GM12878 (cell line): ENCODE results near the gene ANKRD23. TPM values are rescaled to one million over a fixed set of nuclear protein-coding genes. Genes with fewer than 3 reads are reported as not detected.

Source experiments
- ATAC-seq: fragments of 200-7000 bp; cut with Tn5 transposase; 3 replicates; pipeline ENCODE4 v1.9.1; 2020; ENCODE audit warnings: mild to moderate bottlenecking, moderate library complexity
- BruUV-seq: library from RNA; stranded (reverse); fragments of 400-500 nt; replicated peaks from 2 replicates; lab custom pipeline; 2021; lab: Mats Ljungman, UMichigan
- CTCF ChIA-PET: fragments of 300-600 bp; sonication (Branson Sonifier 250); formaldehyde crosslinking; extraction: SDS; loops from one replicate; lab custom pipeline; 2021; ENCODE audit warnings: inconsistent platforms; lab: Yijun Ruan, JAX
- POLR2A ChIA-PET: fragments of 350-600 bp; formaldehyde crosslinking; extraction: SDS; loops from one replicate; lab custom pipeline; 2021; ENCODE audit warnings: inconsistent platforms; lab: Charles Lee
- RAD21 ChIA-PET: fragments of 300-600 bp; sonication (Branson Sonifier 250); formaldehyde crosslinking; loops from one replicate; lab custom pipeline; 2023; ENCODE audit warnings: antibody characterized with exemption; ENCODE audit not compliant: unreplicated experiment; lab: Charles Lee
- SMC1A ChIA-PET: fragments of 300-600 bp; sonication (Branson Sonifier 250); formaldehyde crosslinking; loops from one replicate; lab custom pipeline; 2023; ENCODE audit not compliant: unreplicated experiment, uncharacterized antibody; lab: Charles Lee
- DNase-seq: peaks from one replicate; pipeline ENCODE4 v3.0.0-alpha.2; 2011; ENCODE audit warnings: low read depth, low spot score
- FAIRE-seq: peaks from 3 replicates; lab custom pipeline; 2011; peaks lifted over from hg19 to GRCh38; lab: Jason Lieb, UNC
- H2AFZ ChIP-seq: 2 replicates; pipeline ENCODE4 v1.6.0; 2011; ENCODE audit warnings: low read depth, low read length, control low read depth; ENCODE audit not compliant: control insufficient read depth
- H3K27ac ChIP-seq: 2 replicates; pipeline ENCODE4 v1.5.1; 2011; ENCODE audit warnings: control low read depth; ENCODE audit not compliant: control insufficient read depth, insufficient read depth
- H3K27me3 ChIP-seq, 2 experiments: replicated peaks in 1 of 2; 2 replicates each; pipeline versions ENCODE4 v1.6.0 to v1.6.1; 2011; ENCODE audit warnings: low read length in 1 of 2; ENCODE audit not compliant: control insufficient read depth in 2 of 2, insufficient read depth in 2 of 2
- H3K36me3 ChIP-seq, 2 experiments: 2 replicates each; pipeline ENCODE4 v1.5.1; 2011; ENCODE audit warnings: low read length in 1 of 2; ENCODE audit not compliant: control insufficient read depth in 2 of 2, insufficient read depth in 2 of 2
- H3K4me1 ChIP-seq: 2 replicates; pipeline ENCODE4 v1.6.1; 2011; ENCODE audit warnings: mild to moderate bottlenecking, low read length, moderate library complexity, mixed read lengths; ENCODE audit not compliant: control insufficient read depth, insufficient read depth
- H3K4me2 ChIP-seq: 2 replicates; pipeline ENCODE4 v1.6.0; 2011; ENCODE audit warnings: control low read depth; ENCODE audit not compliant: control insufficient read depth, insufficient read depth
- H3K4me3 ChIP-seq: fragments of 200-600 bp; sonication (generic); 2 replicates; pipeline ENCODE4 v1.5.1; 2016
- H3K79me2 ChIP-seq: 2 replicates; pipeline ENCODE4 v1.6.0; 2011; ENCODE audit warnings: low read length; ENCODE audit not compliant: control insufficient read depth, insufficient read depth
- H3K9ac ChIP-seq: 2 replicates; pipeline ENCODE4 v1.8.0; 2011; ENCODE audit warnings: low read length, control low read depth, mixed read lengths; ENCODE audit not compliant: control insufficient read depth, insufficient read depth
- H3K9me3 ChIP-seq: replicated peaks from 3 replicates; pipeline ENCODE4 v1.5.1; 2011; ENCODE audit warnings: mild to moderate bottlenecking, low read length; ENCODE audit not compliant: control insufficient read depth, insufficient read depth
- H4K20me1 ChIP-seq: 2 replicates; pipeline ENCODE4 v1.6.0; 2011; ENCODE audit not compliant: control insufficient read depth, insufficient read depth
- ATF3 ChIP-seq: IDR thresholded peaks from 2 replicates; pipeline ENCODE4 v1.6.1; 2011; ENCODE audit warnings: low read depth, mild to moderate bottlenecking, low read length, moderate library complexity, borderline replicate concordance; ENCODE audit errors: extremely low read depth
- CBX5 ChIP-seq: sonication (generic); IDR thresholded peaks from 2 replicates; pipeline ENCODE4 v1.6.1; 2016; ENCODE audit warnings: low read depth, moderate library complexity, mild to moderate bottlenecking, inconsistent platforms
- ESRRA ChIP-seq: IDR thresholded peaks from 2 replicates; pipeline ENCODE4 v1.6.1; 2012; ENCODE audit warnings: mild to moderate bottlenecking, low read length, improper control_type of control experiment
- FOXM1 ChIP-seq: IDR thresholded peaks from 2 replicates; pipeline ENCODE4 v1.6.1; 2012; ENCODE audit warnings: low read depth, mild to moderate bottlenecking, inconsistent platforms, low read length, moderate library complexity
- HCFC1 ChIP-seq: fragments of 150-350 bp; IDR thresholded peaks from 2 replicates; pipeline ENCODE4 v1.6.1; 2014; ENCODE audit warnings: low read length
- HSF1 ChIP-seq: fragments of 150-350 bp; IDR thresholded peaks from 2 replicates; pipeline ENCODE4 v1.6.1; 2014; ENCODE audit warnings: mild to moderate bottlenecking, low read depth, low read length
- MEF2A ChIP-seq: IDR thresholded peaks from 2 replicates; pipeline ENCODE4 v1.6.1; 2011; ENCODE audit warnings: low read depth, mild to moderate bottlenecking, low read length, moderate library complexity; ENCODE audit not compliant: insufficient read depth
- NBN ChIP-seq: fragments of 450-650 bp; IDR thresholded peaks from 2 replicates; pipeline ENCODE4 v1.6.1; 2016
- NR2C1 ChIP-seq: fragments of 450-650 bp; IDR thresholded peaks from 2 replicates; pipeline ENCODE4 v1.6.1; 2017; ENCODE audit warnings: antibody characterized with exemption, mild to moderate bottlenecking, moderate library complexity
- NRF1 ChIP-seq: conservative IDR thresholded peaks from 2 replicates; pipeline ENCODE4 v1.6.1; 2011; ENCODE audit warnings: mild to moderate bottlenecking, low read depth, low read length, improper control_type of control experiment
- POU2F2 ChIP-seq: IDR thresholded peaks from 3 replicates; pipeline ENCODE4 v1.6.1; 2011; ENCODE audit warnings: low read depth, mild to moderate bottlenecking, low read length, borderline replicate concordance
- RAD51 ChIP-seq: fragments of 450-650 bp; IDR thresholded peaks from 2 replicates; pipeline ENCODE4 v1.6.1; 2016; ENCODE audit warnings: moderate library complexity, mild to moderate bottlenecking, inconsistent platforms
- RBBP5 ChIP-seq: fragments of 200-600 bp; sonication (generic); conservative IDR thresholded peaks from 2 replicates; pipeline ENCODE4 v1.6.1; 2016
- SIX5 ChIP-seq: IDR thresholded peaks from 2 replicates; pipeline ENCODE4 v1.6.1; 2011; ENCODE audit warnings: mild to moderate bottlenecking, low read depth, low read length, moderate library complexity; ENCODE audit not compliant: severe bottlenecking
- STAT1 ChIP-seq: fragments of 450-650 bp; conservative IDR thresholded peaks from 2 replicates; pipeline ENCODE4 v1.6.1; 2014; ENCODE audit warnings: antibody characterized with exemption, mild to moderate bottlenecking
- WGBS: methylation state at CpG from one replicate; pipeline ENCODE4 v1.1.6; 2016; ENCODE audit warnings: low lambda C conversion rate; ENCODE audit not compliant: insufficient replicate concordance, insufficient coverage; ENCODE audit errors: missing lambda C conversion rate; 5-methylcytosine and 5-hydroxymethylcytosine counted together
- in situ Hi-C: fragments of 300-500 bp; cut with MboI; formaldehyde crosslinking; loops from 9 replicates; pipeline ENCODE4 v1.14.3; 2018; ENCODE audit warnings: mixed read lengths
- intact Hi-C: fragments of 100-400 bp; cut with micrococcal nuclease; formaldehyde crosslinking; loops from one replicate; pipeline ENCODE4 v1.14.2; 2022; ENCODE audit not compliant: unreplicated experiment
- polyA plus RNA-seq, 11 experiments: library from polyadenylated mRNA; depleted of rRNA in 4 of 11; unstranded in 6 of 11; stranded (reverse) in 5 of 11; fragments of >200 nt; fragmentation: Nextera tagmentation in 4 of 11; fragmentation: Illumina TruSeq in 1 of 11; extraction: Ambion mirVana in 4 of 11; extraction: Trizol in 1 of 11; gene quantifications; 1 replicate in 1 of 11; 2 replicates in 10 of 11; pipeline versions ENCODE4 v1.2.1 to v1.2.3, GENCODE V29; 2011 to 2016; ENCODE audit warnings: inconsistent platforms in 2 of 11, missing spikeins in 2 of 11, low read depth in 1 of 11
- total RNA-seq, 4 experiments: library from RNA; depleted of rRNA in 3 of 4; stranded (reverse); fragments of >200 nt in 3 of 4; fragmentation: Illumina TruSeq in 1 of 4; extraction: Trizol in 1 of 4; gene quantifications; 2 replicates each; pipeline versions ENCODE4 v1.2.1 to v1.2.3, GENCODE V29; 2013 to 2021
- TF ChIP-seq, protein P1 (sequence below): fragments of 150-350 bp; IDR thresholded peaks from 2 replicates; pipeline ENCODE4 v1.6.1; 2016; ENCODE audit warnings: low read depth, low read length

The ANKRD23 gene
- total and polyA plus RNA-seq, 10 of the 15 experiments (the other 5 are each of a cell fraction or from before 2014, with no cell fraction given), result 0.34 to 5.3 (median 2.7) TPM

DNA sequence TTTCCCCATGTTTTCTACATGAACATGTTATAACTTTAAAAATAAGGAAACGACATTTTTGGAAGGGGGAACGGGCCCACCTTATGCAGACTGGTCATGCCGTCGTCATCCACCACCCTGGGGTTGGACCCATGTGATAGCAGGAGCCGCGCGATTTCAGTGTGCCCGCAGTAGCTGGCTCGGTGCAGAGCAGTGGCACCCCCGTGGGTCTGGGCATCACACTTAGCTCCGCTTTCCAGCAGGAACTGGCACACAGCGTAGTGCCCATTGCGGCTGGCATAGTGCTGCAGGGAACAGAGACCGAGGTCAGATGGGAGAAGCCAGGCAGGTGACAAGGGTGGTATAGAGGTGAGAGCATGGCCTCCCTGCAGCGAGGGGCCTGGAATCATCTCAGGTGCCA is 9.5 kb upstream of the ANKRD23 start:
- no peak for FAIRE-seq
- CTCF ChIA-PET, result interaction anchor here (10.4 kb wide), 1 partner anchor 99 kb away, joined by 238 read pairs; no protein-coding TSS in a partner anchor
- H3K9ac ChIP-seq, result no peak overlapping the region
- peaks cover 3 to 7% of the 10 kb centered on the region in 2 experiments; a peak in 3 of 4 replicates for H3K36me3 ChIP-seq
- H3K27ac ChIP-seq, result no peak overlapping the region
- no peak overlapping the region for H2AFZ ChIP-seq
- SMC1A ChIA-PET, result no interaction called here
- 96% methylated on average over 13 of the region's 15 CpGs for WGBS
- POLR2A ChIA-PET, result no interaction called here
- no peak overlapping the region for H3K4me2 ChIP-seq
- TF ChIP-seq CBX5 (no peak), FOXM1 (no peak), STAT1 (no peak), NRF1 (no peak), MEF2A (no peak), ESRRA (no peak), NR2C1 (no peak), ATF3 (no peak), SIX5 (no peak), RAD51 (no peak), POU2F2 (no peak), RBBP5 (no peak), HSF1 (no peak), NBN (no peak), HCFC1 (no peak)
- TF ChIP-seq, protein P1, sequence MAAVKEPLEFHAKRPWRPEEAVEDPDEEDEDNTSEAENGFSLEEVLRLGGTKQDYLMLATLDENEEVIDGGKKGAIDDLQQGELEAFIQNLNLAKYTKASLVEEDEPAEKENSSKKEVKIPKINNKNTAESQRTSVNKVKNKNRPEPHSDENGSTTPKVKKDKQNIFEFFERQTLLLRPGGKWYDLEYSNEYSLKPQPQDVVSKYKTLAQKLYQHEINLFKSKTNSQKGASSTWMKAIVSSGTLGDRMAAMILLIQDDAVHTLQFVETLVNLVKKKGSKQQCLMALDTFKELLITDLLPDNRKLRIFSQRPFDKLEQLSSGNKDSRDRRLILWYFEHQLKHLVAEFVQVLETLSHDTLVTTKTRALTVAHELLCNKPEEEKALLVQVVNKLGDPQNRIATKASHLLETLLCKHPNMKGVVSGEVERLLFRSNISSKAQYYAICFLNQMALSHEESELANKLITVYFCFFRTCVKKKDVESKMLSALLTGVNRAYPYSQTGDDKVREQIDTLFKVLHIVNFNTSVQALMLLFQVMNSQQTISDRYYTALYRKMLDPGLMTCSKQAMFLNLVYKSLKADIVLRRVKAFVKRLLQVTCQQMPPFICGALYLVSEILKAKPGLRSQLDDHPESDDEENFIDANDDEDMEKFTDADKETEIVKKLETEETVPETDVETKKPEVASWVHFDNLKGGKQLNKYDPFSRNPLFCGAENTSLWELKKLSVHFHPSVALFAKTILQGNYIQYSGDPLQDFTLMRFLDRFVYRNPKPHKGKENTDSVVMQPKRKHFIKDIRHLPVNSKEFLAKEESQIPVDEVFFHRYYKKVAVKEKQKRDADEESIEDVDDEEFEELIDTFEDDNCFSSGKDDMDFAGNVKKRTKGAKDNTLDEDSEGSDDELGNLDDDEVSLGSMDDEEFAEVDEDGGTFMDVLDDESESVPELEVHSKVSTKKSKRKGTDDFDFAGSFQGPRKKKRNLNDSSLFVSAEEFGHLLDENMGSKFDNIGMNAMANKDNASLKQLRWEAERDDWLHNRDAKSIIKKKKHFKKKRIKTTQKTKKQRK, result no peak
- intact Hi-C loops, result no loop called here
- in situ Hi-C loops, result loop anchor here (10.0 kb wide), 1 partner anchor 261 kb away; the partner anchor contains the start of gene ANKRD36
- peaks cover 18% of the 10 kb centered on the region for H3K79me2 ChIP-seq
- H3K4me1 ChIP-seq, result peaks cover 3% of the 10 kb centered on the region; the same call in 1 of the 2 replicates
- ATAC-seq, result no peak
- H4K20me1 ChIP-seq, result no peaks in the 10 kb centered on the region
- H3K27me3 ChIP-seq, result no peaks in the 10 kb centered on the region
- DNase-seq, result no peak
- no peaks in the 10 kb centered on the region for H3K9me3 ChIP-seq
- H3K4me3 ChIP-seq, result no peak overlapping the region
- RAD21 ChIA-PET, result no interaction called here
- no TSS peak for BruUV-seq
